Measurements from ENCODE around the gene PTPRJ. TPM values are rescaled to one million over a fixed set of nuclear protein-coding genes. Genes with fewer than 3 reads are reported as not detected.

PTPRJ gene
- total and polyA plus RNA-seq, 9 of the 15 experiments (the other 6 are each of a cell fraction or from before 2014, with no cell fraction given) = 0.56 to 10.7 (median 4.8) TPM

GRCh38 chr11:47991266-47991830 is 11.0 kb downstream of the PTPRJ start (continued):
- no peak for TF ChIP-seq E2F8 (IDR thresholded peaks at IDR 0.05; ENCODE audit: low read depth, partially characterized antibody)
- TF ChIP-seq MBD1 (CRISPR knock-in tag; IDR thresholded peaks at IDR 0.05) = no peak
- no peak for TF ChIP-seq TEAD4 (IDR thresholded peaks at IDR 0.05; ENCODE audit: low read length)
- TF ChIP-seq TEAD4 (CRISPR knock-in tag; IDR thresholded peaks at IDR 0.05; ENCODE audit: borderline replicate concordance) = no peak
- TF ChIP-seq CBX8 (IDR thresholded peaks at IDR 0.05; ENCODE audit: borderline replicate concordance, extremely low read depth, low read depth, low read length, poor library complexity, severe bottlenecking) = no peak
- no peak for TF ChIP-seq U2AF2 (optimal IDR thresholded peaks at IDR 0.05; ENCODE audit: low read depth, low read length)
- TF ChIP-seq KLF13 (tag; IDR thresholded peaks at IDR 0.05; ENCODE audit: borderline replicate concordance, low read depth) = no peak
- TF ChIP-seq CTBP1 (IDR thresholded peaks at IDR 0.05; ENCODE audit: borderline replicate concordance) = peak; percentile 38; the same call in 1 of the 2 replicates
- TF ChIP-seq ZNF3 (CRISPR knock-in tag; IDR thresholded peaks at IDR 0.05) = no peak
- no peak for TF ChIP-seq THAP7 (CRISPR knock-in tag; IDR thresholded peaks at IDR 0.05)
- no peak for TF ChIP-seq CREB1 (IDR thresholded peaks at IDR 0.05)
- no peak for TF ChIP-seq CREB1 (CRISPR knock-in tag; IDR thresholded peaks at IDR 0.05)
- TF ChIP-seq UBTF (IDR thresholded peaks at IDR 0.05; ENCODE audit: borderline replicate concordance in 1 of 2, low read depth in 2 of 2, low read length in 2 of 2) = no peak
- peak; percentile 73 for TF ChIP-seq RFX1 (IDR thresholded peaks at IDR 0.05)
- TF ChIP-seq PHF21A (IDR thresholded peaks at IDR 0.05; ENCODE audit: borderline replicate concordance, low read depth) = no peak
- no peak for TF ChIP-seq DDX20 (tag; IDR thresholded peaks at IDR 0.05; ENCODE audit: low read depth)
- TF ChIP-seq SFPQ (IDR thresholded peaks at IDR 0.05; ENCODE audit: low read depth, low read length) = no peak

All from K562 (cell line).